Muscle of leg (tissue), 11 donors: ENCODE data around the gene LINC00237. TPM values are rescaled to one million over a fixed set of nuclear protein-coding genes. Genes with fewer than 3 reads are reported as not detected.

Experiments used
- DNase-seq: peaks from one replicate; pipeline ENCODE4 v3.0.0; 2013
- H3K27ac ChIP-seq: one replicate; pipeline ENCODE4 v1.5.1; 2013; ENCODE audit warnings: mild to moderate bottlenecking, low read length, control low read depth
- H3K27me3 ChIP-seq: one replicate; pipeline ENCODE4 v1.6.1; 2013; ENCODE audit warnings: low read length; ENCODE audit not compliant: control insufficient read depth, insufficient read depth
- H3K36me3 ChIP-seq: one replicate; pipeline ENCODE4 v1.6.1; 2013; ENCODE audit warnings: low read length; ENCODE audit not compliant: control insufficient read depth, insufficient read depth
- H3K4me1 ChIP-seq: one replicate; pipeline ENCODE4 v1.6.1; 2013; ENCODE audit warnings: low read length; ENCODE audit not compliant: control insufficient read depth, insufficient read depth
- H3K4me3 ChIP-seq: one replicate; pipeline ENCODE4 v1.5.1; 2013; ENCODE audit warnings: low read length, control low read depth
- H3K9me3 ChIP-seq: replicated peaks from 2 replicates; pipeline ENCODE4 v1.6.1; 2013; ENCODE audit warnings: low read depth, low read length; ENCODE audit not compliant: control insufficient read depth
- WGBS: methylation state at CpG from one replicate; pipeline ENCODE4 v1.1.5; 2013; ENCODE audit warnings: missing lambda C conversion rate; ENCODE audit not compliant: insufficient coverage; 5-methylcytosine and 5-hydroxymethylcytosine counted together
- polyA plus RNA-seq, 8 donors: library from polyadenylated mRNA; unstranded; fragments of 120-200 nt; gene quantifications; one replicate each; pipeline versions ENCODE4 v1.2.1 to v1.2.3, GENCODE V29; 2013; ENCODE audit warnings: inconsistent platforms in 1 of 8, low replicate concordance in 1 of 8; ENCODE audit not compliant: insufficient read length in 8 of 8, insufficient read depth in 1 of 8
- total RNA-seq: library from RNA; stranded (reverse); fragments of 120-200 nt; gene quantifications from one replicate; pipeline ENCODE4 v1.2.4, GENCODE V29; 2013

LINC00237 gene
- total and polyA plus RNA-seq, 9 donors, result 0.09 to 0.45 (median 0.18) TPM; not detected in 2

DNA sequence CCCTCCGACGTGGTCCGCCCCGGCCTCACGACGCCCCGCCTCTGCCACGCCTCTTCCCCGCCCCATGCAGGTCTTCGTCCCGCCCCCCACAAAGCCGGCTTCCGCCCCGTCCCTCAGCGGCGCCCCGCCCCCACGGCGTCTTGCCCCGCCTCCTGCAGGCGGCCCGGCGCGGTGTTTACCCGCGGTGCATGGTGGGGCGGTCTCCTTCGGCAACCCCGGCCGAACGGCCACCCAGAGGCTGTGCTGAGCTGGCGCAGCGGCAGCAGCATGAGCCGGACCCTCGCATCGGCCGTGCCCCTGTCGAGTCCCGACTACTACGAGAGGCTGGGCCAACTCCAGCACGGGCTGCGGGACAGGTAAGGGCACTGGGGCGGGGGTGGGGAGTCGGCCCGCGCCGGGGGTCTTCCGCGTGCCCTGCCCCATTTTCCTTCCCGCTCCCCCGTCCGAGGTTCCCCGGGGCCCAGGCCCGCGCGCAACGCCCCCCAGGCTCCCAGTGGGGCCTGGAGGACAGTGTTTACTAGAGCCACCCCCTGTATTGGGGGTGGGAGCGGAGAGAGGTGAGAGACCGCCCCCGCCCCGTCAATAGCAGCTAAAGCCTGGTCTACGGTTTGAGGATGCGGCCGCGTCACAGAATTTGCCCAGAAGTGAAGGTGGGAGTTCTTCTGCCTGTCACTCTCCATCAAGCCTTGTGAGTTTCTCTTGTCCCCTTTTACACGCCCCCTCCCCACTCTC is 19.9 kb upstream of the LINC00237 start, which contains the start of gene KIZ:
Gene KIZ, plus strand, starts transcription at position 234 of the 732 bp plus-strand sequence. Its CDS starts 34 bp downstream, at position 268.
- H3K36me3 ChIP-seq, result no peaks in the 10 kb centered on the region

DNA sequence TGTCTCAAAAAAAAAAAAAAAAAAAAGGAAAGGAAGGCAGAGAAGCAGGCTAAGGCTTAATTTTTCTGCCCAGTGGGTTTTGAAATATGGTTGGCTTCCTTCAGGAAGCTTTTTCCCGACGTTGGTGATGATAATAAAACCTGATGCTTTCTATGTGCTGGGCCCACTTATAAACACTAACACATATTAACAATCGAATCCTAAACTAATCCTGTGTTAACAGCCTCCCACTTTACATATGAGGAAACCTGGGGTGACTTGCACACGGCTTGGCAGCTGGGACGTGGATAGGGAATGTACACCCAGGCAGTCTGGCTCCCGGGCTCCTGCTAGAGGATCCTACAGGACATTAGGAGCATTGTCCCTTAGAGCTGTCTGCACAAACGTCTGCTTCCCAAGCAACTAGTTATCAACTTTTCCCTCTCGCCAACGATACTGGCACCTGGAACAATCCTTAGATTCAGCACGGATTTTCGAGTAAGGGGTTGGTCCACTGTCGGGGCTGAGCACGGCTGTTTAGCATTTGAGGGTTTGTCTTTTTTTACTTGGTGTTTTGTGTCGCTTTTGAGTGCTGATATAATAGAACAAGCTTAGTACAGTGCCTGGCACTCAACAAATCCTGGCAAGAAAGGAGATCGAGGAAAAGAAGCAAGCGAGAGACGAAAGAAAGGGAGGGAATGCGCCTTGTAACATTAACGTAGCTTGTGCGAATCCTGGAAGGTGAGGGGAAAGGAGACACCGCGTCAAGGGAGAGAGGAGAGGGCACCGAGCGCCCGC is 19.1 kb upstream of the LINC00237 start:
- Histone ChIP-seq H3K4me3 (peak overlapping the region; percentile 45), H3K36me3 (no peaks in the 10 kb centered on the region), H3K27ac (peak overlapping the region; percentile 60), H3K9me3 (no peaks in the 10 kb centered on the region), H3K27me3 (peaks cover 3% of the 10 kb centered on the region), H3K4me1 (peaks cover 5% of the 10 kb centered on the region)
- 0% methylated on average over 9 of the region's 25 CpGs for WGBS
- DNase-seq, result peak; percentile 57

More for the DNA sequence above, 19.9 kb upstream of the LINC00237 start, which contains the start of gene KIZ:
- Histone ChIP-seq H3K4me3 (peak within 1 kb of the TSS; percentile 85), H3K27me3 (peaks cover 3% of the 10 kb centered on the region), H3K27ac (peak within 1 kb of the TSS; percentile 84), H3K4me1 (peaks cover 5% of the 10 kb centered on the region), H3K9me3 (no peaks in the 10 kb centered on the region)
- WGBS, result 0% methylated on average over 36 of the region's 66 CpGs
- DNase-seq, result peak; percentile 97

DNA sequence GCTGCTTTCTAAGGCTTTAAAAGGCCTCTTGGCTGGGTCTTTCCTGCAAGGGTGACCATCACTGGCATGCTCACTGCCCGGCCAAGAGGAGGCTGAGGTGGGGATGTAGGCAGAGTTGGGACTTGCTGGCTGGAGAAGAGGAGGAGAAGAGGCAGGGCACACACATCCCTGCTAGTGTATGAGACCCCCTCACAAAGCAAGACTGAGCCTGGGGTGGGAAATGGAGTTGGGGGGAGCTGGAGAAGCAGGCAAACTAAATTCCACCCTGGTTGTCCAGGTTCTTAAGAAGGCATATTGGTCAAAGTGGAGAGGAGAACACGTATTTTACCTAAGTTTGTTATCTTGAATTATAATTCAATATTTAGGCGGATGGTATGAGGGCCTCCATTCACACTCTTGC is 18.0 kb upstream of the LINC00237 start:
- no peak overlapping the region for H3K4me3 ChIP-seq
- no peak for DNase-seq
- H3K36me3 ChIP-seq, result no peaks in the 10 kb centered on the region
- peaks cover 5% of the 10 kb centered on the region for H3K4me1 ChIP-seq
- 100% methylated on average over 1 of the region's 3 CpGs for WGBS
- H3K27ac ChIP-seq, result no peak overlapping the region
- H3K9me3 ChIP-seq, result no peaks in the 10 kb centered on the region
- peaks cover 6% of the 10 kb centered on the region for H3K27me3 ChIP-seq

DNA sequence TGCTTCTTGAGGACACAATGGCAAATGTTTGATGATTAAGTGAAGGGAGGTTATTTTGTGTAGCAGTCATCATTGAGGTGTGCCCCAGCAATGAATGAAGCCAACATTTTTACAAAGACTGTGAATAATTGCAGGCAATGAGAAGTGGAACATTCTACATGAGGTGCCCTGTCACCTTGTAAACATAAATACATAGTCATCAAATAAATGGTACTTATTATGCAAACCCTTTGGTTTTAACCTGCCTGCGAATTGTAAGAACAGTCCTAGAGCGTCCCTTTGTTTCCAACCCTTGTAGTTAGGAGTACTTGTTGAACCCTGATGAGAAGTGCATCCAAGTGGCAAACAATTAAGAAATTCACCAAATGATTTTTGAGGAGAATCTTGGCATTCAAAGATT is 12.6 kb upstream of the LINC00237 start:
- Histone ChIP-seq H3K4me1 (no peaks in the 10 kb centered on the region), H3K27me3 (peaks cover 19% of the 10 kb centered on the region)

DNA sequence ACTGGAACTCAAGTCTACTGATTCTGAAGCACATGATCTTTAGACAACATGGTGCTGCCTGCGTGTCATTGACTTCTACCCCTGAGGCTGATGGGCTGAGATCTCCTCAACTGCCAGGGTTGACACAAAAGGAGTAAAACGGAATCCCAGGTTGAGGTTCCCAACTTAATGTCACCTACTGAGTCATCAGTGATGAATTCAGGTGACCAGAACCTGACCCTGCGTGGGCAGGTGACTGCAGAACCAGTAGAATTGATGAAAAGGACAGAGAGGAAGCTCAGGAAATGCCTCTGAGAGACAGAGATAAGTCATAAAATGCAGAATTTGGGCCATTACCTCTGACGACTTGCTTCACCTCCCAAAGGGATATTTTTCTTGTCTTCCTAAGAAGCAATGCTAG is 12.0 kb upstream of the LINC00237 start:
- Histone ChIP-seq H3K27me3 (peaks cover 21% of the 10 kb centered on the region), H3K36me3 (no peaks in the 10 kb centered on the region), H3K27ac (no peak overlapping the region), H3K4me3 (no peak overlapping the region), H3K4me1 (no peaks in the 10 kb centered on the region), H3K9me3 (no peaks in the 10 kb centered on the region)
- 50% methylated on average over 3 of the region's 4 CpGs for WGBS
- DNase-seq, result no peak

More for the DNA sequence above, 12.6 kb upstream of the LINC00237 start:
- WGBS, result no CpG with 5 or more reads among the region's 2 CpGs
- H3K9me3 ChIP-seq, result no peaks in the 10 kb centered on the region
- H3K27ac ChIP-seq, result no peak overlapping the region
- H3K4me3 ChIP-seq, result no peak overlapping the region
- no peaks in the 10 kb centered on the region for H3K36me3 ChIP-seq
- no peak for DNase-seq

DNA sequence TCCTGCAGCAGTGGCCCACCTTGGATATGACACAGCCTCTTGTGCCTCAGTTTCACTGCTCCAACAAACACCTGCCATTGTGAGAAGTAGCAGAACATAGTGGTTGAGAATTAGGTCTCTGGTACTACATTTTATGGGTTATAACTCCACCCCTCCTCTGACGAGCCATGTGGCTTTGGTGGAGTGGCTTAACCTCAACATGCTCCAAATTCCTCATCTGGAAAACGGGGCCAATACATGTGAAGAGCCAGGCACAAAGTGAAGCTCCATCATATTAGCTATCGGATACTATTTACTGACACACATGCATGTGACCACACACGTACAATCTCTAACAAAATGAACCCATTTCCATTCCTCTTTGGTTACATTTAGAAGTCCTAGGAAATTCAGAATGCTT is 11.4 kb upstream of the LINC00237 start:
- Histone ChIP-seq H3K9me3 (no peaks in the 10 kb centered on the region), H3K36me3 (no peaks in the 10 kb centered on the region), H3K27ac (no peak overlapping the region), H3K27me3 (peaks cover 22% of the 10 kb centered on the region), H3K4me3 (no peak overlapping the region), H3K4me1 (no peaks in the 10 kb centered on the region)
- WGBS, result 83% methylated on average over 2 of the region's 4 CpGs
- no peak for DNase-seq

DNA sequence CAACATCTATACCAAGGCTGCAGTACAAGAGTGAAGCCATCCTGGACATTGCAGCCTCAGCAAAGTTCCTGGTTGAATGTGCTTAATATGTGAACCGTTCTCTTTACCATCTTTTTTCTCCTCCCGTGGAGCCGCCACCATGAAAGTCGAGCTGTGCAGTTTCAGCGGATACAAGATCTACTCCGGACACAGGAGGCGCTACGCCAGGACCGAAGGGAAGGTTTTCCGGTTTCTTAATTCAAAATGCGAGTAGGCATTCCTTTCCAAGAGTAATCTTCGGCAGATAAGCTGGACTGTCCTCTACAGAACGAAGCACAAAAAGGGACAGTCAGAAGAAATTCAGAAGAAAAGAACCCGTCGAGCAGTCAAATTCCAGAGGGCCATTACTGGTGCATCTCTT is 8.4 kb upstream of the LINC00237 start:
- Histone ChIP-seq H3K27me3 (peaks cover 30% of the 10 kb centered on the region), H3K27ac (no peak overlapping the region), H3K4me3 (no peak overlapping the region), H3K4me1 (no peaks in the 10 kb centered on the region), H3K36me3 (no peaks in the 10 kb centered on the region), H3K9me3 (no peaks in the 10 kb centered on the region)
- WGBS, result 89% methylated on average over 15 of the region's 15 CpGs
- DNase-seq, result no peak

DNA sequence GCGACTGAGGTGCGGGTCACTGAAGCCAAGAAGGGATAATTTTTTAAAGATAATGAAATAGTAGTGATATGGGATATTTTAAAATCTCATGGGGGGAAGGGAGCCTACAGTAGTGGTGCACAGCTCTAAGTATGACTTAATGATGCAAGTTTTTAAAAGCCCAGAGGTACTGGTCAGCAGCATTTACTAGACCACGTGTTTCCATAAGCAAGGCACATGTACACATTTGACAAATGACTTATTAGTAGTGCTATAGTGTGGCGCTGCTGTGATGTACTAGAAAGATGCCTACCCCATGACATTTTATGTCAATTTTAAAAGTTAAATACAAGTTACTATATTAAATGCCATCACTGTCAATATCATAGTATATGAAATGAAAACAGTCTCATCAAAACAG is 7.5 kb upstream of the LINC00237 start:
- no peak overlapping the region for H3K4me3 ChIP-seq
- no peaks in the 10 kb centered on the region for H3K9me3 ChIP-seq
- H3K27me3 ChIP-seq, result peaks cover 37% of the 10 kb centered on the region
- no peak for DNase-seq
- 92% methylated on average over 2 of the region's 4 CpGs for whole genome bisulfite sequencing
- no peaks in the 10 kb centered on the region for H3K36me3 ChIP-seq
- H3K27ac ChIP-seq, result no peak overlapping the region
- no peaks in the 10 kb centered on the region for H3K4me1 ChIP-seq

DNA sequence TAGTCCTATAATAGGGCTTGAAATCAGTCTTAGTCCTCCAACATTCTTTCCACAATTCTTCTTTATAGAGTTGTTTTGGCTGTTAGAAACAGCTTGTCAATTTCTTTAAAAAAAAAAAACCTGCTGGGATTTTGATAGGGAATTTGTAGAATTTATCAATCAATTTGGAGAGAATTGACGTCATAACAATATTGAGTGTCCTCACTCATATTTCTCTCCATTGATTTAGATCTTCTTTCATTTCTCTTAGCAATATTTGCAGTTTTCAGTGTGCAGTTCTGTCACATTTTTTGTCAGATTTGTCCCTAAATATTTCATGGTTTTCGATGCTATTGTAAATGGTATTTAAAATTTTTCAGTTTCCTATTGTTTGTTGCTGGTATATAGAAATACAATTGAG is 5.3 kb upstream of the LINC00237 start:
- WGBS, result no CpG with 5 or more reads among the region's 2 CpGs
- no peaks in the 10 kb centered on the region for H3K4me1 ChIP-seq

DNA sequence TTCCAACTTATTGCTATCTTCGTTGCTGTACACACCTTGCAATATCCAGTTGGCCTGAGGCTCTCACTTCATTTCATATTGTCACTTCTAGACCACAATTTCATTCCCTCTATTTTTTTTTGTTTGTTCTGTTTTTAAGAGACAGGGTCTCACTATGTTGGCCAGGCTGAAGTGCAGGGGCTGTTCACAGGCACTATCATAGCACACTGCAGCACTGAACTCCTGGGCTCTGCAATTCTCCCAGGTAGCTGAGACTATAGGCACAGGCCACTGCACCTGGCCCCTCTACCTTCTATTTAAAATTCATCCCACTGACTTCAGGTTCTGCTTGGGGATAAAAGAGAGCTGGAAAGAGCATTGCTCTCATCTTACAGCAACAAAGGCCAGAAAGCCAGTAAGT is 4.7 kb upstream of the LINC00237 start:
- peaks cover 44% of the 10 kb centered on the region for H3K27me3 ChIP-seq
- no CpG with 5 or more reads among the region's 1 CpG for WGBS

More for the DNA sequence above, 5.3 kb upstream of the LINC00237 start:
- Histone ChIP-seq H3K27ac (no peak overlapping the region), H3K27me3 (peaks cover 38% of the 10 kb centered on the region), H3K4me3 (no peak overlapping the region), H3K36me3 (no peaks in the 10 kb centered on the region), H3K9me3 (no peaks in the 10 kb centered on the region)
- no peak for DNase-seq

More for the DNA sequence above, 4.7 kb upstream of the LINC00237 start:
- H3K9me3 ChIP-seq, result no peaks in the 10 kb centered on the region
- DNase-seq, result no peak
- no peak overlapping the region for H3K27ac ChIP-seq
- no peaks in the 10 kb centered on the region for H3K4me1 ChIP-seq
- H3K4me3 ChIP-seq, result no peak overlapping the region
- no peaks in the 10 kb centered on the region for H3K36me3 ChIP-seq
